GM19467 (cell line): Measurements from ENCODE around the gene ENTPD7.
"Not testable (repeated sequence)": the region's sequence is repeated elsewhere in the genome, so short reads cannot be mapped to it uniquely, and the experiment has no call there.

ENCODE experiments used
- ATAC-seq: cut with Tn5 transposase; IDR thresholded peaks from one replicate; pipeline ENCODE4 v1.9.1; 2021; ENCODE audit warnings: mild to moderate bottlenecking, moderate library complexity; ENCODE audit not compliant: unreplicated experiment

ENTPD7 gene, protein sequence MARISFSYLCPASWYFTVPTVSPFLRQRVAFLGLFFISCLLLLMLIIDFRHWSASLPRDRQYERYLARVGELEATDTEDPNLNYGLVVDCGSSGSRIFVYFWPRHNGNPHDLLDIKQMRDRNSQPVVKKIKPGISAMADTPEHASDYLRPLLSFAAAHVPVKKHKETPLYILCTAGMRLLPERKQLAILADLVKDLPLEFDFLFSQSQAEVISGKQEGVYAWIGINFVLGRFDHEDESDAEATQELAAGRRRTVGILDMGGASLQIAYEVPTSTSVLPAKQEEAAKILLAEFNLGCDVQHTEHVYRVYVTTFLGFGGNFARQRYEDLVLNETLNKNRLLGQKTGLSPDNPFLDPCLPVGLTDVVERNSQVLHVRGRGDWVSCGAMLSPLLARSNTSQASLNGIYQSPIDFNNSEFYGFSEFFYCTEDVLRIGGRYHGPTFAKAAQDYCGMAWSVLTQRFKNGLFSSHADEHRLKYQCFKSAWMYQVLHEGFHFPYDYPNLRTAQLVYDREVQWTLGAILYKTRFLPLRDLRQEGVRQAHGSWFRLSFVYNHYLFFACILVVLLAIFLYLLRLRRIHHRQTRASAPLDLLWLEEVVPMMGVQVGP

DNA sequence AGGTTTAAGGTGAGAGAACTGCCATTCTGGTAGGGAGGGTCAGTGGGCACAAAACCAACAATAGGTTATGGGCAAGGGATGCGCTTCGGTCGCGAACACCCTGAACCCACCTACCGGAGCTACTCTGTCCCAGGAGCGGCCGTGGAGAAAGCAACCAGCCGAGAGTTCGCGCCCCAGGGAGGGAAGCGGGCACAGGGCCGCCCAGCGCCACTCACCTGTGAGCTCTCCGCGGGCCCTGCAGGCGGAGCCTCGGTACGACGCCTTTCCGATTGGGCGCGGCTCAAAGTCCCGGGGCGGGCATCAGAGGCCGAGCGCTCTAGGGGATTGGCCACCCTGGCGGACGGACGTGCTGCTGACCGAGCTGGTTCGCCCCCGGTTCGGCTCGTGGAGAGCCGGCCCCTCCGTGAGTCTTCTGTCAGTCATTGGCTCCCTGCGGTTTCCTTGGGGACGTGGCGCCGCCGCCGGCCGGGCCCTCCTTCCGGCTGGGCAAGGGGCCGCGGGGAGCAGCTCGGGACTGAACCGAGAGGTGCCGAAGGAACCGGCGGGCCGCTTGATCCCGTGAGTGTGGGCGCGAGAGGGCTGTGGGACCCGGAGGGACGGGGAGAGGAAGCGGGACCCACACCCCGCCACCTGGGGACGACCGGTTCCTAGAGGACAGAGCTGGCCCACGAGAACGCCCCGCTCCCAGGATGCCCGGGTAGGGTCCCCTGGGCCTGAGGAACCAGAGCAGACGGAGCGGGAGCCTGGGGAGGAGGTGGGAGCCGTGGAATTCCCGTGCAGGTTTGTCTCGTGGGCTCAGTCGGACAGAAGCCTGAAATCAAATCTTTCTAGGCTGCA, at the start of gene ENTPD7:
TSS of gene ENTPD7 (plus strand) at position 479 of the 837 bp plus-strand sequence. CDS start 448 bp downstream, outside the sequence.
- ATAC-seq: peak; percentile 99

DNA sequence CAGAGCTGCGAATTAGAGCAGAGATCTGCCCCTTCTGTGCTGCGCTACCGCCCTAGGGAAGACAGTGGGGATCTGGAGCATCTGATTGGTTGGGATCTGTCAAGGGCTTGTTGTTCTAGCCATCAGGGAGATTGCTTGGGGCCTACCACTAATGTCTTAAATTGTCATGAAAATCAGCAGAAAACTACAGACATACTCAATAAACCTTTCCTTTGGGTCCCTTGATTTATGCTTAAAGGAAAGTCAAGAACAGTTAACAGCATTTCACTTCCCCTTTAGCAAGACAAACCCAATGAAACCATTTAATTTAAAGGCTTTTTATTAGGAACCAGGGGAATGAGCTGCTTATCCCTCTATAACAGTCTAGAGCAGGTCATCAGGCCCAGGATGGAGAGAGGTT, 49.1 kb upstream of the ENTPD7 start:
- no peak for ATAC-seq

DNA sequence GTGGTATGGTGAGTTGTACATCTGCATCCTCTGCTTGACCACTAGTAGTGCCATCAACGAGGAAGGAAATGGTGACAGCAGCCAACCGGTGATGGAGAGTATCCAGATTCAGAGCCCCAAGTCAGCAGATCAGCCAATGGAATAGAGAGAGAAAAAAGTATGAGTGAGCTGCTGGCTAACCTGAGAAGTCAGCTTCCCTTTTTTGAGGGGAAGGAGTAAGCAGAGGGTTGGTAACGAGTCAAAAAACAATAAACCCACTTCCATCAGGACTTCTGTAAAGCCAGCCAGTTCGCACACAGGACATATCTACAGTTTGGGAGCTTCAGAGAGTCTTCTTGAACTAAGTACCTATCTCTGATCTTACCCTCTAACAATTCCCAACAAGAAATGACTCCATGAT, 48.0 kb upstream of the ENTPD7 start:
- no peak for ATAC-seq

DNA sequence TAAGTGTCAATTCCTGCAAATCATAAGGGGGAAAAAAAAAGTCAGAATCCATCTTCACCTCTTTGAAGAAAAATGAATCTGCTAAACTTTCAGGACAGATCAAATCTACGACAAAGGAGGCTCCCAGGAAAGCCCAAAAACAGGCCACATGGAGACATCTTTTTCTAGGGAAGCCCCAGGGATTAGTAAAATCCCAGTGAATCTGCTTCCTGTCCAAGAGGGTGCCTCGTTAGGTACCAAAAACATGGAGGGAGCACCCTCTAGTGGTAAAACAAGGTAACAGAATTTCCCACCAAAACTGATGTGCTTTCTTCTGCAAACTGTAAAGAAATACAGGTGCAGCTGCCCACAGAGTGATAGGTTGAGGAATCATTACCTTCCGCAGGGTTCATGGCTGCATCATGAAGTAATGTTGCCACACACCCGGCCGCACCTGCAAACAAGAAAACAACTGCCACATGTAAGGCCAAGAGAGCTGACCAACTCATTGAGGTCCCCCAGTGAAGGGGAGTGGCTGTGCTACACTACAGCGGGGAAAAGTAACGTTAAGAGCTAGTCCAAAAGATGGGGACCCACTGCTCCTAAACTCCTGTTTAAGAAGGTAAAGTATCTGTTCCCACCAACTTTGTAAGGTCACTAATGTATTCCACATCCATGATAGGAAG, 47.0 kb upstream of the ENTPD7 start:
- ATAC-seq: no peak

DNA sequence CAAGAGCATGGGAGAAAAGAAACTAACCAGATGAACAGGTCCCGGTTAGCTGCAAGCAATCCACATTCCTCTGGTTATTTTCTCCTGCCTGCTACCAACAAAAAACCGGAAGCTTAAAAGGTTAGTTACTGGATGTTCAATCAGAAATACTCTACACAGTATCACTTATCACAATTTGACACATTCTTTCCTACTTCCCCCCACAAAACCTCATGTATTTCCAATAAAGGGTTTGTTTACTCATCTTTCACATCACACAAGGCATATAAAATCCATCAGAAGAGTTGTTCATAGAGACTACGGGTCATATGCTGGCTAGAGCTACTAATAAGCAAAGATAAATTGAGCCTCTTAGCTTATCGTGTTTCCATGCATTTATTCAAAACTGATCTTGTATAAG, 43.9 kb upstream of the ENTPD7 start:
- ATAC-seq: no peak

DNA sequence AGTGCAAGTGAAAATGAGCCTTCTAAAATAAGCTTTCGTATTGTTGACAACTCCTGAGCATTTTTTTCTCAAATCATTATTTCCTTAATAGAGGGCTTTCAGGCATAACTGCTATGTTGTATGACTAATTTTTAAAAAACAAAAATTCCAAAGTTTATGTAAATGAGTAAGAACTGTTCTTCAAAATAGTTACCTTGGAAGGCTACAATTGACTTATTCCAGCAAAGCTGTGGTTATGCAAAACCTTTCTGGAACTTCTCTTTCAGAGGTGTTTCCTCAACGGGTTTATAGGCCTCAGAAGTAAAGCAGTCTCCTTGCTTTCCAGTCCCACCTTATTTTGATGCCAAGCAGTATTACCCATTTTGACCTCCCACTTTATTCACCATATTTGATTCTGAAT, 41.6 kb upstream of the ENTPD7 start:
- no peak for ATAC-seq

DNA sequence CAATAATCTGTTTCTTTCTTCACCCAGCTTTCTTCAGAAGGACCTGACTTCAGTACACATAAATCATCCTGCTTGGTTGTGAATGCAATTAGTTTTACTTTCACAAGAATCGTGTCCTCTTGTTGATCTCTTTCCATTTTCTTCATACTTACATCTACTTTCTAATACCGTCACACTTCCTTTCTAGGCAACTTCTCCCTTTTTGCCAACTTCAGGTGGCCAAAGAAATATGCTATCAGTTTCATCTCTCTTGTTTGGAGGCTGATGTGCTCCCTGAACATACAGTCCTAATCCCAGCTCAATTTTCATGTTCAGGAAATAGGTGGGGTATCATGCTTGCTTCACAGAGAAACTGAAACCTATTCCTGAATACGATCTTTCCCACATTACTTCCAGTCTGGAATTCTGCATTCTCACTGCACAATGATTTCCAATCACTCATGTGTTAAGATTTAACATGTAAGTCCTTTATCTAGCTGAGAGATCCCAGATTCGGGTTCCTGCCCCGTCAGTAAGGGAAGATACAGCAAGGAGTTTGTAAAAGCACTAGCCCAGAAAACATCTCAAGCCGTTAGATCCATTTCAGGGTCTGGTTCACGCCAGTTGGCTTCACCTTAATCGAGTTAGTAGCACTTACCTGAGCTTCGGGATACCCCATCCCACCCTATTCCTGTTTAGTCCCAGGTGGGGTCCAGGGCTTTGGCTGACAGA, 40.1 kb upstream of the ENTPD7 start:
- no peak for ATAC-seq

DNA sequence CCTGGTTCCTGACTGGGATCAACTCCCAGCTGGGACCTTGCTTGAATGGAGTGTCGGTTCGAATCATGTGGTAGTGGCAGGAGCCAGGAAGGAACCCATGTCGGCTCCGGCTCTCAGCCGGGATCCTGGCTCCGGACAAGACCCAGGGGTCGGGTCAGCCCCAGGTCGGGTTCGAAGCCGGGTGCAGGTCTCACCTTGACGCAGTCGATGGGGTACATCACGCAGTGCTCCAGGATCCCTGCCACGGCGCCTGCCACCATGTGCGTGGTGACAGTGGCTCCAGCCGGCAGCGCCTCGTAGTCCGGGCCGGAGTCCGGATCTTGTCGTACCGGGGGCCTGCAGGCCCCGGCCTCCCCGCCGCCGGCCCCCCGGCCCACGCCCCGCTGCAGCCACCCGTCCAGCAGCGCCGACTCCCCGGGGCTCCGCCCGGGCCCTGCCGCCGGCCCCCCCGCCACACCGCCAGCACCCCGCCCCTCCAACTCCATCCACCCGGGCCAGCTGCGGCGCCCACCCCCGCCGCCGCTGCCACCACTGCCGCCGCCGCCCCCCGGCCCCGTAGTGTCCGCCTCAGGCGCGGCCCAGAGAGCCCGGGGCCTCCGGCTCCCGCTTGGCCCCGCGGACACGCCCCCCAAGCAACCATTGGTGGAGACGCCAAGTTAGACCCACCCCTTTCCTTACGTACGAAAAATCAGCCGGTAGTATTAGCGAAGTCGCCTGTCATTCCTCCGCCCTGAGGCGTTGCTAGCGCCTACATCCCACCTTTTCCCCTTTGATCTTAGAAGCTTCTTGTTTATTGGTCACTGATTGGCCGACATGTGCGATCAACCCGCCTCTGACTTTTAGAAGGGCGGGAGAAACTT, 39.2 kb upstream of the ENTPD7 start, which contains the start of gene SLC25A28:
TSS of gene SLC25A28 (minus strand) at position 589 of the 860 bp plus-strand sequence. CDS start at position 485, 104 bp downstream.
- ATAC-seq: peak; percentile 78

DNA sequence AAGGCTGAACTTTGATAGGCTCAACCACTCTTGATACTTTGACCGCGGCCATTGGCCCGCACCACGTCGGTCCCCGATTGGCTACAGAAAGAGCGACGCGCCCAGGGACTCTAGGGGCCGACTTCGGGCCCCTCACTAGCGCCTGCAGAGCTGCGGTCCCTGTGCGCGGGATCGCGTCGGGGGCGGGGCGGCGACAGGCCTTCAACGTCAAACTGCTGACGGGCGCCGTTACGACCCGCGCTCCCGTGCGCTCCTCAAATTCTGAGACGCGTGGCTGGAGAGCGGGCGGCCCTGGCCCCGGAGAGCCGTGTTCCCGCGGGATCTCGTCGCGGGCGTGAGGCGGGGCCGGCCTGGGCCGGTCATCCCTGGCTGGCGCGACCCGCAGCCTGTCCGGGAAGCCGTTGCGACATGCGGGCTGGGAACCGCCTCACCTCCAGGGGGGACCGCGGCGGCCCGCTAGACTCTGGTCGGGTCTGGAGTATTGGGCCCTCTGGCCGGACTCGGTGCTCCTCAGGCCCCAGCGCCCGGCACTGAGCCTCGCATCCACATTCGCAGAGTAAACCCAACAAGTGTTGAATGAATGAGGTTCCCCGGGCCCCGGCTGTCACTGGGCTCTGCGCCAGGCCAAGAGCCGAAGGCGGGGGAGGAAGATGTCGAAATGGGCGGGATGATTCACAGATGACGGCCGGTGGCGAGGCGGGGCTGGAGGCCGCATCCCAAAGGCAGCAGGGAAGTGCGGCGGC, 38.4 kb upstream of the ENTPD7 start:
- ATAC-seq: peak; percentile 84

DNA sequence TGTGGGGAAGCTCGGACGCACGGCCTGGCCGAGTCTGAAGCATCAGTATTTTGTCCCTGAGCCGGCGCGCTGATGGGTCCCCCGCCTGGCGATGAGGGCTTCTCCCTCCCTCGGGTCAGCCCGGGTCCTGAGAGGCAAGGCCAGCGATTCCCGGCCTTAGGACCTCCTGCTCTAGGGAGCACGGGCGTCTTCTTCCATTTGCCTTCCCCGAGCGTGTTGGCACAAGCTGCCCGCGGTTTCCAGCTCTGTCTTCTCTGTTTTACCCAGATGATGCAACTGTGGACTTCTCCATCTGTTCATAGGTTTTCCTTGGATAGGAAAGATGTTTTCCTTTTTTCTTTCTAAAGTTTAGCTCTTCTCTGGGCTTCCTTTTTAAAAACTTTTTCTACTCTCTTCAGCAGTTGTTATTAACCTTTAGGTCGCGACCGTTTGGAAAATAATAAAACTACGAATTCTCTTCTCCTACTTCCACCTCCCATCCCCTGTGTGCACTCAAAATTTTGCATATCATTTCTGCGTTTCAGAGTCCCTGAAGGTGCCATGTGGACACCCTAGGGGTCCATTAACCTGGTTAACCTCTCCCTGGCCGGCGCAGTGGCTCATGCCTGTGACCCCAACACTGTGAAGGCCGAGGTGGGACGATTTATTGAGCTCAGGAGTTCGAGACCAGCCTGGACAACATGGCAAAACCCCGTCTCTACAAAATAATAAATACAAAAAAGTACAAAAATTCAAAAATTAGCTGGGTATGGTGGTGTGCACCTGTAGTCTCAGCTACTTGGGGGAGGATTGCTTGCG, 37.7 kb upstream of the ENTPD7 start:
- ATAC-seq: no peak

DNA sequence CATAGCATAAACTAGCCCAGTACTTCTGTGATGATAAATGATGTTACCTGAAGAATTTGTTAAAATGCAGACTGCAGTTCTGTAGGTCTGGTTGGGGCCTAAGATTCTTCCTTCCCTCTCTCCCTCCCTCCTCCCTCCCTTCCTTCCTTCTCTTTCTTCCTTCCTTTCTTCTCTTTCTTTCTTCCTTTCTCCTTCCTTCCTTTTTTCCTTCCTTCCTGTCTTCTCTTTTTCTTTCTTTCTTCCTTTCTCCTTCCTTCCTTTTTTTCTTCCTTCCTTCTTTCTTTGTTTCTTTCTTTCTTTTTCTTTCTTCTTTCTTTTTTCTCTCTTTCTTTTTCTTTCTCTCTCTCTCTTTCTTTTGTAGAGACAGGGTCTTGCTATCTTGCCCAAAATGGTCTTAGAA, 35.4 kb upstream of the ENTPD7 start:
- no peak for ATAC-seq

DNA sequence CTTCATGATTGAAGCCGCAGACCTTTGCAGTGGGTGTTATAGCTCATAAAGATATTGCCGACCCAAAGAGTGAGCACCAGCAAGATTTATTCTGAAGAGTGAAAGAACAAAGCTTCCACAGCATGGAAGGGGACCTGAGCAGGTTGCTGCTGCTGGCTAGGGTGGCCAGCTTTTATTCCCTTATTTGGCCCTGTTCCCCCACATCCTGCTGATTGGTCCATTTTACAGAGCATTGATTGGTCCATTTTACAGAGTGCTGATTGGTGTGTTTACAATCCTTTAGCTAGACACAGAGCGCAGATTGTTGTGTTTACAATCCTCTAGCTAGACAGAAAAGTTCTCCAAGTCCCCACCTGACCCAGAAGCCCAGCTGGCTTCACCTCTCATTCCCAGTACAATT, 34.2 kb upstream of the ENTPD7 start:
- not testable (repeated sequence) for ATAC-seq

DNA sequence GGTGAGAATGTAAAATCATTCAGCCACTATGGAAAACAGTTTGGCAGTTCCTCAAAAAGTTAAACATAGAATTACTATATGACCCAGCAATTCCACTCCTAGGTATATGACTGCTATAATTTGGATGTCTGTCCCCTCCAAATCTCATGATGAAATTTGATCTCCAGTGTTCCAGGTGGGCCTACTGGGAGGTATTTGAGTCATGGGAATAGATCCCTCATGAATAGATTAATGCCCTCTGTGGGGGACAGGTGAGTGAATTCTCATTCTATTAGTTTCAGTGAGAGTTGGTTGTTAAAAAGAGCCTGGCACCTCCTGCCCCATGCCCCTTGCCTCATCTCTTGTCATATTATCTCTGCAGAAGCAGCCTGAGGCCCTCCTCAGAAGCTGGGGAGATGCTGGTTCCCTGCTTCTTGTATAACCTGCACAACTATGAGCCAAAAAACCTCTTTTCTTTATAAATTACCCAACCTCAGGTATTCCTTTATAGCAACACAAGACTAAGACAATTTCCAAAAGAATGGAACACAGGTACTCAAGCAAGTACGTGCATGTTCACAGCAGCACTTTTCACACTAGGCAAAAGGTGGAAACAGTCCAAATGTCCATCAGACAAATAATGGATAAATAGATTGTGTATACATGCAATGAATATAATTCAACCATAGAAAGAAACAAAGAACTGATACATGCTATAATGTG, 30.2 kb upstream of the ENTPD7 start:
- ATAC-seq: no peak

DNA sequence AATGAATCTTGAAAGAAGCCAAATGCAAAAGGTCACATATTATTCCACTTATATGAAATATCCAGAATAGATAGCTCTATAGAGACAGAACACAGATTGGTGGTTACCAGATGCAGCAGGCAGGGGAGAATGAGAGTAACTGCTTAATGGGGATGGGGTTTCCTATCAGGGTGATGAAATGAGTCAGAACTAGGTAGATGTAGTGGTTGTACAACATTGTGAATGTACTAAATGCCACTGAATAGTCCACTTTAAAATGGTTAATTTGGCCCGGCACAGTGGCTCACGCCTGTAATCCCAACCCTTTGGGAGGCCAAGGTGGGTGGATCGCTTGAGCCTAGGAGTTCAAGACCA, 29.7 kb upstream of the ENTPD7 start:
- no peak for ATAC-seq

DNA sequence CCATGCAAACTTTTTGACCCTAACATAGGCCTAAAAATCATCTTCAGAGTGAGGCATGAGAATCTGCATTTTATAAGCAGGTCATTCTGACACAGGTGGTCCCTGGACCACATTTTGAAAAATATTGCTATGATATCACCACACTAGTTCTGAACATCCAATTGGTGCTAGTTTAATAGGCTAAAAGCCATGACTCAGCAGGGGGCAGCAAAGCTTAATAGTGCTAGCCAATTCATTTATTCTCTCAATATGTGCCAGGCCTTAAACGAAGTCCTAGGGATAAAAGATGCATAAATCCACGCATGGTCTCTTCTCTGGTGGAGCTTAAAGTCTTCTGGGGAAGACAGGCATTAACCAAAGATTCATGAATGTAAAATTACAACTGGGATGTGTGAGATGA, 28.9 kb upstream of the ENTPD7 start:
- ATAC-seq: no peak

DNA sequence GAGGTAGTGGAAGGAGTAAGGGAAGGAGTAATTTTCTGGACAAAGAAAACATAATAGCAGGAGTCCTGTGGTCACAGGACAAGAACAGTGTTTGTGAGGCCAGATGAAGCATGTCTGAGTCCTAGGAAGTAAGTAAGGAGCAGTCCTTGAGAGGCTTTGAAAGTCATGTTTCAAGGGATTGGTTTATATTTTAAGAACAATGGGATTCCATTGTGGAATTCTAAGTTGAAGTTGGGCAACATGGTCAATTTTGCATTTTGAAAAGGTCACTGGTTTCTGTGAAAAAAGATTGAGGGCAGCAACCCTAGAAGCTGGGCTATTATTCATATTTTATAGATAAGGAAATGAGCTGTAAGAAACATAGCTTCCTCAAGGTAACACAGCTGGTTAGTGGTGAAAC, 28.3 kb upstream of the ENTPD7 start:
- no peak for ATAC-seq

DNA sequence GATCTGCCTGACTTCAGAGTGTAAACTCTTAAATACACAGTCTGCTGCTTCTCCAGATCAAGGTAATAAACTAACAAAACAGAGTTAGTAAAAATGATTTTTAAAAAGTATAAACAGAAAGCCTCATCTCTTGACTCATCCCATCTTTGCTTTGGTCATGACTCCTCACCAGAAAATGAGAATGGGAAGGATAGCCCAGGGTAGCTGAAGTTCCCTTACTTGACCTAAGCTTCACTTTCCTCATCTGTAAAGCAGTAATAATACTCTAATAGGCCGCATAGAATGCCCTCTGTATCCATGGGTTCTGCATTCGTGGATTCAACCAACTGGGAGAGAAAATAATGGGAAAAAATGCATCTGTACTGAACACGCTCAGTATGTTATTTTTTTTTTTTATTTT, 27.8 kb upstream of the ENTPD7 start:
- no peak for ATAC-seq
